ENCODE data around the gene PRAC2.
A peak's percentile ranks its signal among the peaks of the same experiment; 100 is the strongest.

Gene PRAC2

GRCh38 chr17:48718761-48719641 is 4.0 kb upstream of the PRAC2 start:
- Mint-ChIP-seq H3K27ac (no peak overlapping the region), H3K4me1 (peaks cover 20% of the 10 kb centered on the region), H3K4me3 (peak overlapping the region; percentile 58 to 77 (median 67)), H3K27me3 (ENCODE audit: low read depth) (peaks cover 100% of the 10 kb centered on the region), H3K9me3 (no peaks in the 10 kb centered on the region), H3K36me3 (ENCODE audit: low read depth) (no peaks in the 10 kb centered on the region)
- TF ChIP-seq, protein P1, sequence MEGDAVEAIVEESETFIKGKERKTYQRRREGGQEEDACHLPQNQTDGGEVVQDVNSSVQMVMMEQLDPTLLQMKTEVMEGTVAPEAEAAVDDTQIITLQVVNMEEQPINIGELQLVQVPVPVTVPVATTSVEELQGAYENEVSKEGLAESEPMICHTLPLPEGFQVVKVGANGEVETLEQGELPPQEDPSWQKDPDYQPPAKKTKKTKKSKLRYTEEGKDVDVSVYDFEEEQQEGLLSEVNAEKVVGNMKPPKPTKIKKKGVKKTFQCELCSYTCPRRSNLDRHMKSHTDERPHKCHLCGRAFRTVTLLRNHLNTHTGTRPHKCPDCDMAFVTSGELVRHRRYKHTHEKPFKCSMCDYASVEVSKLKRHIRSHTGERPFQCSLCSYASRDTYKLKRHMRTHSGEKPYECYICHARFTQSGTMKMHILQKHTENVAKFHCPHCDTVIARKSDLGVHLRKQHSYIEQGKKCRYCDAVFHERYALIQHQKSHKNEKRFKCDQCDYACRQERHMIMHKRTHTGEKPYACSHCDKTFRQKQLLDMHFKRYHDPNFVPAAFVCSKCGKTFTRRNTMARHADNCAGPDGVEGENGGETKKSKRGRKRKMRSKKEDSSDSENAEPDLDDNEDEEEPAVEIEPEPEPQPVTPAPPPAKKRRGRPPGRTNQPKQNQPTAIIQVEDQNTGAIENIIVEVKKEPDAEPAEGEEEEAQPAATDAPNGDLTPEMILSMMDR (IDR thresholded peaks at IDR 0.05; ENCODE audit: unreplicated experiment in 3 of 3): no peak

- H3K27me3 Mint-ChIP-seq (ENCODE audit: low read depth): peaks cover 100% of the 10 kb centered on the region
- H3K27ac Mint-ChIP-seq: no peak overlapping the region
- H3K9me3 Mint-ChIP-seq: no peaks in the 10 kb centered on the region
- TF ChIP-seq, protein P1 (IDR thresholded peaks at IDR 0.05; ENCODE audit: unreplicated experiment in 3 of 3): no peak
- H3K4me3 Mint-ChIP-seq: peak overlapping the region; percentile 37 to 56 (median 53)
- H3K36me3 Mint-ChIP-seq (ENCODE audit: low read depth): no peaks in the 10 kb centered on the region
- peaks cover 26% of the 10 kb centered on the region for H3K4me1 Mint-ChIP-seq
Observed at GRCh38 chr17:48719642-48720265, 3.2 kb upstream of the PRAC2 start.

DNA sequence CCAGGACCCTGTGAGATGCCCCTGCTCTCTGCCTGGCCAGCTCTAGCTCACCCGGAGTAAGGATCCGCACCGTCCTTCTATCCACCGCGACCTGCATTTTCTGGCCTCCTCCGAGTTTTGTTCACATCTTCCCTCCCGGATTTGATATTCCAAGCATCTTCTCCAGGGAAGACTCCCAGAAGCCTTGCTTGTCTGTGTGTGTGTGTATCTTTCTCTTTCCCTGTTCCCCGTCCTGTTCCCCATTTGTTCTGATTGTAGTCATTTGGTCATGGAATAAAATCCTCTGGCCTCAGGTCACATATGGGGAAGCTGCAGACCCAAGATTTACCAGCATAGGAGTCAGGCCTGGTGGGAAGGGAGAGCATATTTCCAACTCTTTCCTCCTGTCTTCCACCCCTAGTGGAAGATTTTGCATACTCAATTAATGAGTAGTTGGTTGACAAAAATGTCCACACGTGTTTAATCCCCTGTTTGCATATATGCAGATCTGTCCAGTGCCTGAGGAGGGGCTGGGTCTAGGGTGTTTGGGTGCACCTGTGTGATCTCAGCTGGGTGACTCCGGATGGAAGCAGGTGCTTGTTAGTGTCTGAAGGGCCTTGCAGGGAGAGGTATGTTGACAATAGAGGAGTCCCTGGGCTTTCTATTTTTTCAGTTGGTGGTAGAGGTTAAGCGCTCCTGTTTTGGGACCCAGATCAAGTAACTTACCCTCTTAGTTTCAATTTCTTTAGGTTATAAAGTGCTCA is 2.5 kb upstream of the PRAC2 start:
- Mint-ChIP-seq H3K9me3 (no peaks in the 10 kb centered on the region), H3K27me3 (ENCODE audit: low read depth) (peaks cover 100% of the 10 kb centered on the region)

GRCh38 chr17:48721009-48721402 is 2.0 kb upstream of the PRAC2 start:
- no peaks in the 10 kb centered on the region for H3K9me3 Mint-ChIP-seq
- peaks cover 26% of the 10 kb centered on the region for H3K4me1 Mint-ChIP-seq
- no peak overlapping the region for H3K4me3 Mint-ChIP-seq
- peaks cover 100% of the 10 kb centered on the region for H3K27me3 Mint-ChIP-seq (ENCODE audit: low read depth)
- no peaks in the 10 kb centered on the region for H3K36me3 Mint-ChIP-seq (ENCODE audit: low read depth)
- TF ChIP-seq, protein P1 (IDR thresholded peaks at IDR 0.05; ENCODE audit: unreplicated experiment in 3 of 3): no peak
- no peak overlapping the region for H3K27ac Mint-ChIP-seq

More for the DNA sequence above, 2.5 kb upstream of the PRAC2 start:
- H3K36me3 Mint-ChIP-seq (ENCODE audit: low read depth): no peaks in the 10 kb centered on the region
- peak overlapping the region; percentile 14 to 44 (median 28) for H3K4me3 Mint-ChIP-seq
- no peak overlapping the region for H3K27ac Mint-ChIP-seq
- TF ChIP-seq, protein P1 (IDR thresholded peaks at IDR 0.05; ENCODE audit: unreplicated experiment in 3 of 3): no peak
- peaks cover 26% of the 10 kb centered on the region for H3K4me1 Mint-ChIP-seq

- TF ChIP-seq, protein P1 (IDR thresholded peaks at IDR 0.05; ENCODE audit: unreplicated experiment in 3 of 3): no peak
- Mint-ChIP-seq H3K9me3 (no peaks in the 10 kb centered on the region), H3K36me3 (ENCODE audit: low read depth) (no peaks in the 10 kb centered on the region), H3K4me3 (peak within 1 kb of the TSS in 2 of 3 experiments; percentile 26 to 74), H3K27ac (no peak within 1 kb of the TSS), H3K4me1 (peaks cover 26% of the 10 kb centered on the region), H3K27me3 (ENCODE audit: low read depth) (peaks cover 100% of the 10 kb centered on the region)
Observed at GRCh38 chr17:48722201-48722907, 631 bp upstream of the PRAC2 start, which contains the start of gene PRAC1. TSS of gene PRAC1 (minus strand) at chr17:48722518. CDS start at chr17:48722392, 126 bp downstream.

Measured in nephron (organoid).